Urinary bladder (tissue), 4 donors: ENCODE results near the gene LIF. TPM values are rescaled to one million over a fixed set of nuclear protein-coding genes. Genes with fewer than 3 reads are reported as not detected.

Experiments
- DNase-seq: peaks from one replicate; pipeline ENCODE4 v3.0.0-alpha.2; 2015; ENCODE audit errors: extremely low spot score
- H3K27ac ChIP-seq: one replicate; pipeline ENCODE4 v1.5.1; 2013; ENCODE audit warnings: low read depth, mild to moderate bottlenecking, moderate library complexity
- H3K36me3 ChIP-seq: one replicate; pipeline ENCODE4 v1.6.1; 2013; ENCODE audit warnings: mild to moderate bottlenecking, moderate library complexity; ENCODE audit not compliant: insufficient read depth
- H3K4me1 ChIP-seq: one replicate; pipeline ENCODE4 v1.6.1; 2013; ENCODE audit warnings: mild to moderate bottlenecking, moderate library complexity; ENCODE audit not compliant: insufficient read depth
- H3K4me3 ChIP-seq: one replicate; pipeline ENCODE4 v1.5.1; 2013; ENCODE audit warnings: low read depth, low read length
- WGBS: extraction: QIAGEN DNeasy Blood & Tissue Kit; methylation state at CpG from one replicate; pipeline ENCODE4 v1.1.7; 2013; 5-methylcytosine and 5-hydroxymethylcytosine counted together
- polyA plus RNA-seq: library from polyadenylated mRNA; stranded (reverse); fragments of 200-250 nt; gene quantifications from one replicate; pipeline ENCODE4 v1.2.3, GENCODE V29; 2013
- total RNA-seq: library from RNA; depleted of rRNA; stranded (reverse); fragments of >200 nt; gene quantifications from one replicate; pipeline ENCODE4 v1.2.3, GENCODE V29; 2014
- donor health status: healthy with polysubstance abuse.
- donor health status: healthy.

LIF gene
- total and polyA plus RNA-seq, 2 donors: 1.1 to 4.8 TPM

DNA sequence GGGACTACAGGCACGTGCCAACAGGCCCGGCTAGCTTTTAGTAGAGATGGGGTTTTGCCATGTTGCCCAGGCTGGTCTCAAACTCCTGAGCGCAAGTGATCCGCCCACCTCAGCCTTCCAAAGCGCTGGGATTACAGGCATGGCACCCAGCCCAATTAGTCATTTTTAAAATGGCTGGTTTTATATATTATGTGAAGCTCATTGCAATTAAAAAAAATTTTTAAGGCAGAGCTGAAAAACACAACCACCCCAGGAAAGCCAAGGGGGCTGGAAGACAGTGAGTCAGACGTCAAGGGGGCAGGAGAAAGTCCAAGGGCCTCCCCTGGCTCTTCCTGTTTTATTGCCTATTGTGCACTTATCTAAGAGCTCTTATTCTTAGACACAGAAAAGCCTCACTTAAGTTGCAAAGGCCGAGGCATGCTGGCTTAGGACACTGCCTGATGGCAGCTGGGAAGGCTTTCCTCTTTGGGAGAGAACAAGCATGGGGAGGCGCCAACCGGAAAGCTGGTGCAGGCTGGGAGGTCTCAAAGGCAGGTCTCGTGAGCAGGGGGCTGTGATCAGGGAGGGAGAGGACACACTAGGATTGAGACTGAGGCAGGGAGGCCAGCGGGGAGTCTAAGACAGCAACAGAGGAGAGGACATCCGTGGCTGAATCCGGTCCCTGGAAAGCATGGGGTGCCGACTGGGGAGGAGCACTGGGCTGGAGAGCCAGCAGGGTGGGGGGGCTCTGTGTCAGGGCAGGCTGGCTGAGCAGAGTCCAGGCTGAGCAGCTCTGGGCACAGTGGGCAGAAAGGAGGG lies 31.2 kb upstream of the LIF start:
- H3K27ac ChIP-seq: peak overlapping the region; percentile 53
- H3K36me3 ChIP-seq: no peaks in the 10 kb centered on the region
- 20% methylated on average over 14 of the region's 14 CpGs for WGBS
- DNase-seq: no peak
- H3K4me1 ChIP-seq: no peaks in the 10 kb centered on the region
- H3K4me3 ChIP-seq: no peak overlapping the region

- Histone ChIP-seq H3K4me3 (no peak overlapping the region), H3K36me3 (no peaks in the 10 kb centered on the region), H3K4me1 (no peaks in the 10 kb centered on the region), H3K27ac (no peak overlapping the region)
- DNase-seq: no peak
- 80% methylated on average over 8 of the region's 8 CpGs for WGBS
Measured at GRCh38 chr22:30276039-30276438, 29.5 kb upstream of the LIF start.

DNA sequence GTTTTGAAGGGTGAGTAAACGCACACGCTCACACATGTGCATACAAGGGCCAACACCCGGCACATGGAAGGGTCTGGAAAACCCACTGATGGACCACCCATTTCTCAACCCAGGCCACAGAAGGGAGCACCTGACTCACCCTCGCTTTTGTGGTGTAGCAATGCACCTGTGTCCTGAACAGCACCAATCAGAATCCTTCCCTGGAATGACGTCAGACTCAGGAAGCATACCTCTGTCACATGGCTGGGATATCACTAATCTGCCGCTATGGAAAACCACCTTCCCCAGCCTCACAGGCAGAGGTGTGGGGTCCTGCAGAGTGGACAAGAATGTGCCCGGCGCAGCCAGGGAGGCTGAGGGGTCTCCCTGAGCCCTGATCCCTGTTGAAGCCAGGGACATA lies 29.1 kb upstream of the LIF start:
- no peaks in the 10 kb centered on the region for H3K36me3 ChIP-seq
- H3K4me1 ChIP-seq: no peaks in the 10 kb centered on the region
- no peak overlapping the region for H3K27ac ChIP-seq
- no peak overlapping the region for H3K4me3 ChIP-seq
- no peak for DNase-seq
- 71% methylated on average over 8 of the region's 8 CpGs for WGBS

DNA sequence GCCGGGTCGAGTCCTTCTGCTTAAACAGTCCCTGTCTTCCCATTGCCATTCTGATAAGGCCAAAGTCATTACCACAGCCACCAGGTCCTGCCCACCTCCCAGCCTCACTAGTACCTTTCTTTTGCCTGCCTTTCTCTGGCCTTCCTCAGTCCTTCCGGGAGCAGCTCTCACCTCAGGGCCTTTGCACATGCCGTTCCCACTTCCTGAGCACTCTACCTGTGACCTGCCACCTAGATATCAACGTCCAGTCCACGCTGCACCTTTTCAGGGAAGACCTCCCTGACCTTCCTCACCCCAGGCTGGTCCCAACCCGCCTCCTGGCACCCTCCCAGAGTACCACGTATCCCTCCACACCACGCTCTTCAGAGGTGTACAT lies 27.9 kb upstream of the LIF start:
- Histone ChIP-seq H3K36me3 (no peaks in the 10 kb centered on the region), H3K4me3 (no peak overlapping the region), H3K27ac (no peak overlapping the region), H3K4me1 (no peaks in the 10 kb centered on the region)
- DNase-seq: no peak
- WGBS: 89% methylated on average over 9 of the region's 9 CpGs

- 66% methylated on average over 10 of the region's 10 CpGs for WGBS
- Histone ChIP-seq H3K4me1 (no peaks in the 10 kb centered on the region), H3K4me3 (no peak overlapping the region), H3K27ac (no peak overlapping the region), H3K36me3 (no peaks in the 10 kb centered on the region)
- no peak for DNase-seq
Measured at GRCh38 chr22:30273711-30274436, 27.3 kb upstream of the LIF start.

- 83% methylated on average over 16 of the region's 16 CpGs for WGBS
- H3K4me3 ChIP-seq: no peak overlapping the region
- H3K27ac ChIP-seq: no peak overlapping the region
- H3K36me3 ChIP-seq: no peaks in the 10 kb centered on the region
- H3K4me1 ChIP-seq: no peaks in the 10 kb centered on the region
- DNase-seq: no peak
Measured at GRCh38 chr22:30272781-30273601, 26.4 kb upstream of the LIF start.

DNA sequence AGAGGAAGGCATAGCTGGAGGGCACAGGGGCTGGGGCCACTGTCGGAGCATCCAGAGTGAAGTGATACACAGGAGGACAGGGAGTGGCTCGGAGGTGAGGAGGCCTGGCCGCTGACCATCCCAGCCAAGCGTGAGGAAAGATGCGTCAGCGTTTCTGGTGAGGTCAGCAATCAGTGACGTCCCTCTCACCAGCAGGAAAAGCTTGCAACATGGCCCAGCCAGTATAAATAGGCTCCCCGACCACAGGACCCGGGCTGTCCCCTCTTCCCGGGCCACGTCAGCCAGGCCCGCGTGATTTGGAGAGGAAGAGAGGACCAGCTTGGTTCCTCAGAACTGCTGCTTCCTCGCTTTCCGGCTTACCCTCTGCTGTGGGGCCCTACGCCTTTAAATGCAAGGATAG lies 24.3 kb upstream of the LIF start:
- H3K36me3 ChIP-seq: no peaks in the 10 kb centered on the region
- H3K4me1 ChIP-seq: no peaks in the 10 kb centered on the region
- WGBS: 73% methylated on average over 16 of the region's 16 CpGs
- no peak overlapping the region for H3K27ac ChIP-seq
- DNase-seq: no peak
- no peak overlapping the region for H3K4me3 ChIP-seq

- 84% methylated on average over 8 of the region's 8 CpGs for WGBS
- Histone ChIP-seq H3K4me1 (no peaks in the 10 kb centered on the region), H3K36me3 (no peaks in the 10 kb centered on the region), H3K4me3 (no peak overlapping the region), H3K27ac (no peak overlapping the region)
- DNase-seq: no peak
Measured at GRCh38 chr22:30268331-30268730, 21.8 kb upstream of the LIF start.

DNA sequence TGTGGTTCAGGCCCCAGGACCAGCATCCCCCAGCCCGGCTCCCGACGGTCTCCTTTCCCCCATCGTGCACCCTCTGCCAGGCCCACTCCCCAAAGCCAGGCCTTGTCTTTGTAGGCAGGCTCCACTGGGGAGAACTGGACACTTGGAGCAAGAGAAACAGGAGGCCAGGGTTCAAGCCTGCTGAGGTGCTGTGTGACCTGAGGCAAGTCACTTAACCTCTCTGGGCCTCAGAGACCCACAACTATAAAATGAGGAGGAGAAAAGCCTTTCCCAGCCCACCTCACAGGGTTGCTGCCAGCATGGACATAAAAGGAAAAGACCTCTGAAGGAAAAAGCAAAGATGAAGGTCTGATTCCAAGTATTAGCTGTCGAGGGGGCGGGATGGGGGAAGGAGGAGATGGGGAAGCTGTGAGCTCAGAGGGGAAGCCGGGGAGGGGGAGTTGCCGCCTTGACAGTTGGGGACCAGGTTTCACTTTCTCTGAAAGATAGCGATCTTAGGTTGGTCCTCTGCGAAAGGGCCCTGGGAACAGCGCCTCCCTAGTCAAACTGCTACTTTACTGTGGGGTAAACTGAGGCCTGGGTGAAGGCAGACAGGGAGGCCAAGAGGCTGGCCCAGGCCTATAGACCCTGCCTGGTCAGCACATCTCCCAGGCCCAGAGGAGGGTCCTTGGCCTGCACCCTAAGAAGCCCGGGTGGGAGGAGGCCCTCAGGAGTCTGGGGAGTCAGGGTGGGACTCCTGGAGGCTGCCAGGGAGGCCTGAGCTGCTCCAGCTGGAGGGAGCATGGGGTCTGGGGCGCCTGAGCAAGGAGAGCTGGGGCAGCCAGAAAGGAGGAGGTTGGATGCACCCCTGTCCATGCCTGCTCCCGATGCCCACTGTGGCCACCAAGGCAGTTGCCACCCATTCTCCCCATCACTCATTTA lies 21.1 kb upstream of the LIF start:
- DNase-seq: no peak
- H3K4me1 ChIP-seq: no peaks in the 10 kb centered on the region
- no peak overlapping the region for H3K27ac ChIP-seq
- WGBS: 75% methylated on average over 14 of the region's 14 CpGs
- no peaks in the 10 kb centered on the region for H3K36me3 ChIP-seq
- no peak overlapping the region for H3K4me3 ChIP-seq

DNA sequence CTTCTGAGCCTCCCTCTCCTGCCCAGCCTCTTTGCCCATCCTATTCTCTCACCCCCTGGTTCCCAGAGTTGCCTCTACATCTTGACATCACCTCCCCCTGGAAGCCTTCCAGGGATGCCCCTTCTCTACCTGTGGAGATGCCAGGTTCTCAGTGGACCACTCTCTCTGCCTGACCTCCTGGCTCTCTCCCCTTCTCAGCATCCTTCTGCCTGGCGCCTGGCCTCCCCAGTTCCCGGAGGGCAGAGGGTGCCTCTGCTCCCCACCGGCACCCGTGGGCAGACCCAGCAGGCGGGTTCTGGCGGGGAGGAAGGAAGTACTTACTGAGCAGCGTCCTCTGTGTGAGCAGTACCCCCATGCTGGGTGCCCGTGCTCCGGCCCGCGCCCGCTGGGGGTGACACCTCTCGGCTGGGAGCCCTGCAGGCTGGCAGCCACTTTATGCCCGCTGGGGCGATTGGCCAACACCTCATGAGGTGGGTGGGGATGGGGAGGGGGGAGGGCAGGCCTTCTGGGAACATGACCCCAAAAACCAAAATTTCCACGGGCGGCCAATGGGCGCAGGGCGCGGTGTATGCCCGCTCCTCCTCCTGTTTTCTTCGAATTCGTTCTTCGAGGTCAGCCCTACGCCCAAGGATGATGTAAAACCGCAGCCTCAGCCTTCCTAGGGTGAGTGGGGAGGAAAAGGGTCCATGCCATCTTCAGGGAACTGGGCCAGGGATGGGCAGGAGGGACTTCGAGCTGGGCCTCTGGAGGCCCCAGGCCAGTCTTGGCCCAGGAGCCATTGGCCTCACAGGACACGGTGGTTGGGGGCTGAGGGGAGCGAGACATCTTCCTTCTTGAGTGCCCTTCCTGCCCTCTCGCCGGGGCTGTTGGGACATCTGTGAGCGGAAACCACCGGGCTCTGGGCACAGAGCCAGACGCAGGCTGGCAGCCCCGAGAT lies 20.2 kb upstream of the LIF start, which contains the start of gene OSM:
Gene OSM, minus strand, starts transcription at position 407 of the 937 bp plus-strand sequence. Its CDS starts 52 bp downstream, at position 355.
- H3K4me3 ChIP-seq: peak within 1 kb of the TSS; percentile 15
- H3K36me3 ChIP-seq: no peaks in the 10 kb centered on the region
- WGBS: 77% methylated on average over 35 of the region's 35 CpGs
- peak within 1 kb of the TSS; percentile 35 for H3K27ac ChIP-seq
- DNase-seq: no peak
- no peaks in the 10 kb centered on the region for H3K4me1 ChIP-seq

DNA sequence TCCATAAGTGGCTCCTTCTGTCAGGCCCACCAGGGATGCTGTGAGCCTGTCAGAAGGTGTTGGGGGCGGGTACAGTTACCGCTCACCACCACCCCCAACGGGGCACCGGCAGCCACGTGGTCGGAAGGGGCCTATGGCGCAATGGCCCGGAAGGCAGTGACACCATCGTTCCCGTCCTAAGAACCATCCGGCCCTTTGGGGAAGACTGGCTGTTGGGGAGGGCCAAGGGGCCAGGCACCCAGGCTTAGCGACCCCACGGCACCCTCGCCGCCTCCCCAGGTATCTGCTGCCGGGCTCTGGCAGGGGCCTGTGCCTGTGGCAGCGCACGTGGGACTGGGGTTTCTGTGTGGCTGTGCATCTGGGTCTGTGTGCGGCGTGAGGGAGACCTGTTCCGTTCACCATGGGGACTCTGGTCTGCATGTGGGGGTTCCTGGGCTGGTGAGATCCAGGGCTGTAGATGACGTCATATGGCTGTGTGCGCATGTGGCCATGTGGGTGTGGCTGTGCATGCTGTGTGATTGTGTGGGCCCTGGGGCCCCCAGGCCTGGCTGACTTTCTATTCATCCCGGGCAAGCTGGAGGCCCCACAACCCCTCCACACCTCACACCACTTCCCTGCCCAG lies 19.4 kb upstream of the LIF start:
- H3K4me3 ChIP-seq: peak overlapping the region; percentile 15
- H3K27ac ChIP-seq: peak overlapping the region; percentile 35
- 73% methylated on average over 24 of the region's 24 CpGs for WGBS
- H3K4me1 ChIP-seq: no peaks in the 10 kb centered on the region
- no peak for DNase-seq
- H3K36me3 ChIP-seq: no peaks in the 10 kb centered on the region
